ENCODE data around the gene SLC8A1.

- TF ChIP-seq POLR2A (IDR thresholded peaks at IDR 0.05) = no peak
- TF ChIP-seq CTCF (IDR thresholded peaks at IDR 0.05) = no peak
Observed at GRCh38 chr2:40371525-40372282, 80.2 kb downstream of the SLC8A1 start.
